Activated T-cell treated with anti-CD3 and anti-CD28 coated beads, Interleukin-2, amount 50 U/mL, for 24 hours (primary cell): ENCODE results near the gene ZNF423.
"Not testable (repeated sequence)": the region's sequence is repeated elsewhere in the genome, so short reads cannot be mapped to it uniquely, and the experiment has no call there.

Experiments
- DNase-seq: peaks from one replicate; pipeline ENCODE4 v3.0.0-alpha.2; 2020
- H3K27ac Mint-ChIP-seq: 2 replicates; pipeline ENCODE4 v1.8.0; 2020; ENCODE audit warnings: mild to moderate bottlenecking, mixed read lengths
- H3K27me3 Mint-ChIP-seq: 2 replicates; pipeline ENCODE4 v1.8.0; 2020; ENCODE audit warnings: mixed read lengths
- H3K36me3 Mint-ChIP-seq: 2 replicates; pipeline ENCODE4 v1.8.0; 2020; ENCODE audit warnings: low read depth, mixed read lengths
- H3K4me1 Mint-ChIP-seq: 2 replicates; pipeline ENCODE4 v1.8.0; 2020; ENCODE audit warnings: low read depth, mixed read lengths
- H3K4me3 Mint-ChIP-seq: 2 replicates; pipeline ENCODE4 v1.8.0; 2020; ENCODE audit warnings: mild to moderate bottlenecking, moderate library complexity, mixed read lengths
- H3K9me3 Mint-ChIP-seq: 2 replicates; pipeline ENCODE4 v1.8.0; 2020; ENCODE audit warnings: mixed read lengths

Gene ZNF423

GRCh38 chr16:49564496-49565229 lies 291.2 kb downstream of the ZNF423 start:
- Mint-ChIP-seq H3K4me3 (no peak overlapping the region), H3K9me3 (no peaks in the 10 kb centered on the region), H3K27ac (no peak overlapping the region), H3K36me3 (no peaks in the 10 kb centered on the region), H3K27me3 (no peaks in the 10 kb centered on the region), H3K4me1 (no peaks in the 10 kb centered on the region)
- DNase-seq: no peak

- Mint-ChIP-seq H3K27ac (no peak overlapping the region), H3K4me3 (no peak overlapping the region), H3K4me1 (no peaks in the 10 kb centered on the region), H3K36me3 (no peaks in the 10 kb centered on the region), H3K27me3 (no peaks in the 10 kb centered on the region), H3K9me3 (no peaks in the 10 kb centered on the region)
- no peak for DNase-seq
Measured at GRCh38 chr16:49563666-49564065, 292.2 kb downstream of the ZNF423 start.

GRCh38 chr16:49562894-49563293 lies 293.0 kb downstream of the ZNF423 start:
- not testable (repeated sequence) for H3K9me3 Mint-ChIP-seq, H3K27ac Mint-ChIP-seq, H3K27me3 Mint-ChIP-seq, H3K36me3 Mint-ChIP-seq, DNase-seq, H3K4me3 Mint-ChIP-seq, H3K4me1 Mint-ChIP-seq

- no peak overlapping the region for H3K4me3 Mint-ChIP-seq
- no peak overlapping the region for H3K27ac Mint-ChIP-seq
- H3K27me3 Mint-ChIP-seq: no peaks in the 10 kb centered on the region
- no peaks in the 10 kb centered on the region for H3K4me1 Mint-ChIP-seq
- no peak for DNase-seq
- no peaks in the 10 kb centered on the region for H3K36me3 Mint-ChIP-seq
- H3K9me3 Mint-ChIP-seq: no peaks in the 10 kb centered on the region
Measured at GRCh38 chr16:49562228-49562627, 293.7 kb downstream of the ZNF423 start.

- no peak for DNase-seq
- no peak overlapping the region for H3K27ac Mint-ChIP-seq
- no peak overlapping the region for H3K4me3 Mint-ChIP-seq
- no peaks in the 10 kb centered on the region for H3K4me1 Mint-ChIP-seq
- H3K9me3 Mint-ChIP-seq: no peaks in the 10 kb centered on the region
- H3K27me3 Mint-ChIP-seq: no peaks in the 10 kb centered on the region
- H3K36me3 Mint-ChIP-seq: no peaks in the 10 kb centered on the region
Measured at GRCh38 chr16:49560004-49560830, 295.7 kb downstream of the ZNF423 start.

- Mint-ChIP-seq H3K27me3 (no peaks in the 10 kb centered on the region), H3K4me3 (no peak overlapping the region), H3K27ac (no peak overlapping the region), H3K36me3 (no peaks in the 10 kb centered on the region), H3K9me3 (no peaks in the 10 kb centered on the region), H3K4me1 (no peaks in the 10 kb centered on the region)
- no peak for DNase-seq
Measured at GRCh38 chr16:49559242-49559641, 296.7 kb downstream of the ZNF423 start.

GRCh38 chr16:49558451-49558850 lies 297.5 kb downstream of the ZNF423 start:
- no peaks in the 10 kb centered on the region for H3K4me1 Mint-ChIP-seq

GRCh38 chr16:49556606-49557446 lies 299.1 kb downstream of the ZNF423 start:
- H3K4me3 Mint-ChIP-seq: no peak overlapping the region
- H3K27ac Mint-ChIP-seq: no peak overlapping the region
- H3K4me1 Mint-ChIP-seq: no peaks in the 10 kb centered on the region
- no peaks in the 10 kb centered on the region for H3K36me3 Mint-ChIP-seq
- H3K9me3 Mint-ChIP-seq: no peaks in the 10 kb centered on the region
- no peaks in the 10 kb centered on the region for H3K27me3 Mint-ChIP-seq
- no peak for DNase-seq

More at GRCh38 chr16:49558451-49558850, 297.5 kb downstream of the ZNF423 start:
- Mint-ChIP-seq H3K27ac (no peak overlapping the region), H3K27me3 (no peaks in the 10 kb centered on the region), H3K36me3 (no peaks in the 10 kb centered on the region), H3K4me3 (no peak overlapping the region), H3K9me3 (no peaks in the 10 kb centered on the region)
- DNase-seq: no peak

GRCh38 chr16:49556249-49556605 lies 299.7 kb downstream of the ZNF423 start:
- no peaks in the 10 kb centered on the region for H3K9me3 Mint-ChIP-seq
- DNase-seq: no peak
- H3K4me1 Mint-ChIP-seq: no peaks in the 10 kb centered on the region
- H3K4me3 Mint-ChIP-seq: no peak overlapping the region
- H3K27me3 Mint-ChIP-seq: no peaks in the 10 kb centered on the region
- H3K36me3 Mint-ChIP-seq: no peaks in the 10 kb centered on the region
- no peak overlapping the region for H3K27ac Mint-ChIP-seq

- Mint-ChIP-seq H3K36me3 (no peaks in the 10 kb centered on the region), H3K4me1 (no peaks in the 10 kb centered on the region), H3K27ac (no peak overlapping the region), H3K27me3 (no peaks in the 10 kb centered on the region), H3K4me3 (no peak overlapping the region), H3K9me3 (no peaks in the 10 kb centered on the region)
- no peak for DNase-seq
Measured at GRCh38 chr16:49554681-49555080, 301.2 kb downstream of the ZNF423 start.

- Mint-ChIP-seq H3K27me3 (peaks cover 2% of the 10 kb centered on the region), H3K4me1 (no peaks in the 10 kb centered on the region), H3K4me3 (no peak overlapping the region), H3K36me3 (no peaks in the 10 kb centered on the region), H3K9me3 (no peaks in the 10 kb centered on the region), H3K27ac (no peak overlapping the region)
- no peak for DNase-seq
Measured at GRCh38 chr16:49552313-49552928, 303.5 kb downstream of the ZNF423 start.

- H3K36me3 Mint-ChIP-seq: no peaks in the 10 kb centered on the region
- no peaks in the 10 kb centered on the region for H3K4me1 Mint-ChIP-seq
- no peak for DNase-seq
- no peak overlapping the region for H3K27ac Mint-ChIP-seq
- no peaks in the 10 kb centered on the region for H3K9me3 Mint-ChIP-seq
- H3K4me3 Mint-ChIP-seq: no peak overlapping the region
- H3K27me3 Mint-ChIP-seq: peaks cover 2% of the 10 kb centered on the region
Measured at GRCh38 chr16:49550666-49551065, 305.2 kb downstream of the ZNF423 start.

GRCh38 chr16:49550140-49550539 lies 305.8 kb downstream of the ZNF423 start:
- Mint-ChIP-seq H3K4me1 (no peaks in the 10 kb centered on the region), H3K27ac (no peak overlapping the region), H3K36me3 (no peaks in the 10 kb centered on the region), H3K9me3 (no peaks in the 10 kb centered on the region), H3K4me3 (no peak overlapping the region), H3K27me3 (peaks cover 2% of the 10 kb centered on the region)
- DNase-seq: no peak

GRCh38 chr16:49548325-49548970 lies 307.5 kb downstream of the ZNF423 start:
- Mint-ChIP-seq H3K27me3 (peaks cover 2% of the 10 kb centered on the region), H3K27ac (no peak overlapping the region), H3K4me3 (no peak overlapping the region), H3K36me3 (no peaks in the 10 kb centered on the region), H3K4me1 (no peaks in the 10 kb centered on the region), H3K9me3 (no peaks in the 10 kb centered on the region)
- no peak for DNase-seq
